Right lobe of liver (tissue), 4 donors: ENCODE measurements around the gene B3GNT7.
"Not testable (repeated sequence)": the region's sequence is repeated elsewhere in the genome, so short reads cannot be mapped to it uniquely, and the experiment has no call there.

ENCODE experiments used
- POLR2A ChIP-seq: fragments of 450-650 bp; IDR thresholded peaks from one replicate; pipeline ENCODE4 v1.6.1; 2017; ENCODE audit warnings: antibody characterized with exemption, mild to moderate bottlenecking
- TF ChIP-seq, protein P1 (sequence below), 4 donors: fragments of 200-600 bp in 3 of 4; fragments of 450-650 bp in 1 of 4; IDR thresholded peaks; one replicate each; pipeline versions ENCODE4 v1.5.1 to v1.8.0; 2016 to 2022; ENCODE audit warnings: antibody characterized with exemption in 4 of 4, mild to moderate bottlenecking in 2 of 4
- donor health status: DM: no; HTN: no; CAD: no.
- donor health status: DM: no; HTN: no; CAD: no.
- donor health status: DM: no; HTN: yes; CAD: no.

- not testable (repeated sequence) for TF ChIP-seq POLR2A
- TF ChIP-seq, protein P1, sequence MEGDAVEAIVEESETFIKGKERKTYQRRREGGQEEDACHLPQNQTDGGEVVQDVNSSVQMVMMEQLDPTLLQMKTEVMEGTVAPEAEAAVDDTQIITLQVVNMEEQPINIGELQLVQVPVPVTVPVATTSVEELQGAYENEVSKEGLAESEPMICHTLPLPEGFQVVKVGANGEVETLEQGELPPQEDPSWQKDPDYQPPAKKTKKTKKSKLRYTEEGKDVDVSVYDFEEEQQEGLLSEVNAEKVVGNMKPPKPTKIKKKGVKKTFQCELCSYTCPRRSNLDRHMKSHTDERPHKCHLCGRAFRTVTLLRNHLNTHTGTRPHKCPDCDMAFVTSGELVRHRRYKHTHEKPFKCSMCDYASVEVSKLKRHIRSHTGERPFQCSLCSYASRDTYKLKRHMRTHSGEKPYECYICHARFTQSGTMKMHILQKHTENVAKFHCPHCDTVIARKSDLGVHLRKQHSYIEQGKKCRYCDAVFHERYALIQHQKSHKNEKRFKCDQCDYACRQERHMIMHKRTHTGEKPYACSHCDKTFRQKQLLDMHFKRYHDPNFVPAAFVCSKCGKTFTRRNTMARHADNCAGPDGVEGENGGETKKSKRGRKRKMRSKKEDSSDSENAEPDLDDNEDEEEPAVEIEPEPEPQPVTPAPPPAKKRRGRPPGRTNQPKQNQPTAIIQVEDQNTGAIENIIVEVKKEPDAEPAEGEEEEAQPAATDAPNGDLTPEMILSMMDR (IDR thresholded peaks at IDR 0.05): not testable (repeated sequence)
These were observed 8.1 kb downstream of the B3GNT7 start for GRCh38 chr2:231403421-231404182.
